ENCODE data around the gene GJB5.
"Not testable (repeated sequence)": the region's sequence is repeated elsewhere in the genome, so short reads cannot be mapped to it uniquely, and the experiment has no call there.

Gene GJB5

GRCh38 chr1:34745666-34746065, 9.2 kb upstream of the GJB5 start:
- DNase-seq (ENCODE audit: low read depth in 3 of 3): no peak

GRCh38 chr1:34746101-34746500, 8.7 kb upstream of the GJB5 start:
- no peak for DNase-seq (ENCODE audit: low read depth in 3 of 3)

GRCh38 chr1:34746785-34747637, 7.8 kb upstream of the GJB5 start:
- DNase-seq (ENCODE audit: low read depth in 3 of 3): no peak

- no peak for DNase-seq (ENCODE audit: low read depth in 3 of 3)
Measured at GRCh38 chr1:34747638-34747941, 7.3 kb upstream of the GJB5 start.

GRCh38 chr1:34749992-34750391, 4.9 kb upstream of the GJB5 start:
- DNase-seq (ENCODE audit: low read depth in 3 of 3): no peak

GRCh38 chr1:34750610-34751009, 4.2 kb upstream of the GJB5 start:
- no peak for DNase-seq (ENCODE audit: low read depth in 3 of 3)

GRCh38 chr1:34753163-34753562, 1.7 kb upstream of the GJB5 start:
- DNase-seq (ENCODE audit: low read depth in 3 of 3): no peak

- no peak for DNase-seq (ENCODE audit: low read depth in 3 of 3)
Measured at GRCh38 chr1:34755961-34756360, 1.1 kb downstream of the GJB5 start.

- DNase-seq (ENCODE audit: low read depth in 3 of 3): no peak
Measured at GRCh38 chr1:34757386-34757785, 2.5 kb downstream of the GJB5 start.

- no peak for DNase-seq (ENCODE audit: low read depth in 3 of 3)
Measured at GRCh38 chr1:34758751-34759150, 3.9 kb downstream of the GJB5 start.

GRCh38 chr1:34759503-34760357, 4.9 kb downstream of the GJB5 start, which contains the start of gene GJB4:
GJB4 (plus strand) TSS chr1:34759740; CDS start chr1:34761255, 1,515 bp downstream.
- DNase-seq (ENCODE audit: low read depth in 3 of 3): no peak

- DNase-seq (ENCODE audit: low read depth in 3 of 3): no peak
Measured at GRCh38 chr1:34761176-34761761, 6.4 kb downstream of the GJB5 start.

- no peak for DNase-seq (ENCODE audit: low read depth in 3 of 3)
Measured at GRCh38 chr1:34761776-34762307, 7.0 kb downstream of the GJB5 start.

GRCh38 chr1:34762474-34763141, 7.8 kb downstream of the GJB5 start:
- DNase-seq (ENCODE audit: low read depth in 3 of 3): no peak

GRCh38 chr1:34763142-34763781, 8.4 kb downstream of the GJB5 start:
- DNase-seq (ENCODE audit: low read depth in 3 of 3): no peak

- no peak for DNase-seq (ENCODE audit: low read depth in 3 of 3)
Measured at GRCh38 chr1:34768856-34769255, 14.0 kb downstream of the GJB5 start.

- no peak for DNase-seq (ENCODE audit: low read depth in 3 of 3)
Measured at GRCh38 chr1:34770891-34771504, 16.2 kb downstream of the GJB5 start.

- no peak for DNase-seq (ENCODE audit: low read depth in 3 of 3)
Measured at GRCh38 chr1:34771573-34772371, 16.9 kb downstream of the GJB5 start.

GRCh38 chr1:34773114-34773513, 18.3 kb downstream of the GJB5 start:
- not testable (repeated sequence) for DNase-seq (ENCODE audit: low read depth in 3 of 3)

- no peak for DNase-seq (ENCODE audit: low read depth in 3 of 3)
Measured at GRCh38 chr1:34774957-34775356, 20.1 kb downstream of the GJB5 start.
